HCT116 (cell line): ENCODE data around the gene SRA1. TPM values are rescaled to one million over a fixed set of nuclear protein-coding genes. Genes with fewer than 3 reads are reported as not detected.

Experiments
- ATAC-seq: fragments of 200-7000 bp; cut with Tn5 transposase; 2 replicates; pipeline ENCODE4 v1.9.1; 2020; ENCODE audit warnings: mild to moderate bottlenecking, moderate library complexity
- Bru-seq: library from RNA; stranded (reverse); fragments of 400-500 nt; gene quantifications from one replicate; lab custom pipeline; 2021; lab: Mats Ljungman, UMichigan
- BruChase-seq, 2 experiments: library from RNA; stranded (reverse); fragments of 400-500 nt; gene quantifications; one replicate each; lab custom pipeline; 2021; lab: Mats Ljungman, UMichigan
- BruUV-seq: library from RNA; stranded (reverse); fragments of 400-500 nt; replicated peaks from 2 replicates; lab custom pipeline; 2021; lab: Mats Ljungman, UMichigan
- CTCF ChIA-PET: fragments of 300-600 bp; sonication (Branson Sonifier 250); formaldehyde crosslinking; loops from one replicate; lab custom pipeline; 2021; ENCODE audit warnings: antibody characterized with exemption; lab: Charles Lee
- POLR2A ChIA-PET: fragments of 300-600, 350-600 bp; sonication (Branson Sonifier 250); formaldehyde crosslinking; loops from one replicate; lab custom pipeline; 2021; ENCODE audit warnings: antibody characterized with exemption; lab: Charles Lee
- RAD21 ChIA-PET, 2 experiments: fragments of 300-600 bp; sonication (Branson Sonifier 250); formaldehyde crosslinking; loops; one replicate each; lab custom pipeline; 2023; ENCODE audit warnings: low total read pairs in 2 of 2; ENCODE audit not compliant: uncharacterized antibody in 2 of 2, unreplicated experiment in 2 of 2, low non-redundant PET in 1 of 2; lab: Charles Lee
- DNase-seq: peaks from one replicate; pipeline ENCODE4 v3.0.0-alpha.2; 2010; ENCODE audit warnings: low read depth, low spot score
- H2AFZ ChIP-seq: fragments of 200-600 bp; shearing (Covaris generic), sonication (generic); 2 replicates; pipeline ENCODE4 v1.6.1; 2017; ENCODE audit warnings: low read depth, mixed run types, mixed read lengths, antibody characterized with exemption, low read length; ENCODE audit not compliant: poor library complexity, severe bottlenecking
- H3K27ac ChIP-seq: 2 replicates; pipeline ENCODE4 v1.5.1; 2012; ENCODE audit warnings: low read depth, low read length
- H3K27me3 ChIP-seq: fragments of 200-600 bp; sonication (generic); 2 replicates; pipeline ENCODE4 v1.6.1; 2016; ENCODE audit warnings: mixed run types, low read length, mixed read lengths; ENCODE audit not compliant: insufficient read depth
- H3K36me3 ChIP-seq, 2 experiments: fragments of 200-500 bp in 1 of 2; fragments of 200-600 bp in 1 of 2; sonication (Bioruptor generic) in 1 of 2; sonication (generic) in 1 of 2; 2 replicates each; pipeline versions ENCODE4 v1.5.1 to v1.6.1; 2014 to 2016; ENCODE audit warnings: low read length in 2 of 2, inconsistent platforms in 1 of 2, mixed read lengths in 1 of 2, mixed run types in 1 of 2; ENCODE audit not compliant: insufficient read depth in 2 of 2, control insufficient read depth in 1 of 2
- H3K4me1 ChIP-seq, 2 experiments: fragments of 200-600 bp in 1 of 2; sonication (generic) in 1 of 2; 2 replicates each; pipeline versions ENCODE4 v1.5.1 to v1.6.1; 2012 to 2017; ENCODE audit warnings: low read length in 2 of 2, inconsistent platforms in 1 of 2, mild to moderate bottlenecking in 1 of 2, mixed read lengths in 1 of 2, mixed run types in 1 of 2, moderate library complexity in 1 of 2; ENCODE audit not compliant: insufficient read depth in 2 of 2, control insufficient read depth in 1 of 2
- H3K4me2 ChIP-seq: fragments of 200-600 bp; sonication (generic); 2 replicates; pipeline ENCODE4 v1.6.1; 2017; ENCODE audit warnings: mixed run types, low read length, mixed read lengths
- H3K4me3 ChIP-seq, 2 experiments: fragments of 200-600 bp in 1 of 2; sonication (generic) in 1 of 2; replicated peaks in 1 of 2; 2 replicates each; pipeline ENCODE4 v1.5.1; 2011 to 2016; ENCODE audit warnings: low read length in 2 of 2, control low read depth in 1 of 2, low read depth in 1 of 2, mild to moderate bottlenecking in 1 of 2, mixed read lengths in 1 of 2, mixed run types in 1 of 2
- H3K79me2 ChIP-seq: fragments of 200-600 bp; sonication (generic); 2 replicates; pipeline ENCODE4 v1.6.1; 2017; ENCODE audit warnings: mild to moderate bottlenecking, mixed run types, low read length, moderate library complexity, mixed read lengths; ENCODE audit not compliant: insufficient read depth
- H3K9ac ChIP-seq: fragments of 200-600 bp; sonication (generic); 2 replicates; pipeline ENCODE4 v1.6.1; 2016; ENCODE audit warnings: low read length, mixed read lengths
- H3K9me2 ChIP-seq: fragments of 200-600 bp; sonication (generic), shearing (Covaris generic); 2 replicates; pipeline ENCODE4 v1.6.1; 2017; ENCODE audit warnings: mixed run types, mild to moderate bottlenecking, moderate library complexity; ENCODE audit not compliant: insufficient read depth
- H3K9me3 ChIP-seq, 2 experiments: fragments of 200-500 bp in 1 of 2; fragments of 200-600 bp in 1 of 2; sonication (Bioruptor generic) in 1 of 2; sonication (generic) in 1 of 2; 2 replicates each; pipeline ENCODE4 v1.6.1; 2014 to 2017; ENCODE audit warnings: low read length in 2 of 2, mixed read lengths in 2 of 2, inconsistent platforms in 1 of 2, low read depth in 1 of 2, mild to moderate bottlenecking in 1 of 2, mixed run types in 1 of 2, moderate library complexity in 1 of 2; ENCODE audit not compliant: control insufficient read depth in 1 of 2, insufficient read depth in 1 of 2
- H4K20me1 ChIP-seq: fragments of 200-600 bp; sonication (generic), shearing (Covaris generic); 2 replicates; pipeline ENCODE4 v1.6.1; 2017; ENCODE audit warnings: mixed run types, mild to moderate bottlenecking, moderate library complexity; ENCODE audit not compliant: insufficient read depth
- JUND ChIP-seq: IDR thresholded peaks from 2 replicates; pipeline ENCODE4 v1.6.1; 2012
- POLR2A ChIP-seq: IDR thresholded peaks from 2 replicates; pipeline ENCODE4 v1.7.0; 2011; ENCODE audit warnings: borderline replicate concordance; ENCODE audit not compliant: insufficient read depth, insufficient read length; ENCODE audit errors: extremely low read depth
- POLR2AphosphoS5 ChIP-seq: IDR thresholded peaks from 2 replicates; pipeline ENCODE4 v1.6.1; 2011; ENCODE audit warnings: mild to moderate bottlenecking, low read depth, low read length, moderate library complexity
- SIN3A ChIP-seq: IDR thresholded peaks from 2 replicates; pipeline ENCODE4 v1.6.1; 2012; ENCODE audit warnings: low read depth
- SP1 ChIP-seq: IDR thresholded peaks from 2 replicates; pipeline ENCODE4 v1.6.1; 2012; ENCODE audit warnings: low read depth
- YY1 ChIP-seq: IDR thresholded peaks from 2 replicates; pipeline ENCODE4 v1.6.1; 2011; ENCODE audit warnings: low read length, low read depth, moderate library complexity, mild to moderate bottlenecking; ENCODE audit not compliant: insufficient replicate concordance; ENCODE audit errors: extremely low read depth
- ZBTB33 ChIP-seq: IDR thresholded peaks from 2 replicates; pipeline ENCODE4 v1.6.1; 2011; ENCODE audit warnings: mild to moderate bottlenecking, low read length, moderate library complexity; ENCODE audit not compliant: insufficient replicate concordance; ENCODE audit errors: extremely low read depth
- ZFX ChIP-seq: fragments of 450-650 bp; IDR thresholded peaks from 2 replicates; pipeline ENCODE4 v1.6.1; 2017
- intact Hi-C: fragments of 100-400 bp; cut with micrococcal nuclease; formaldehyde crosslinking; loops from 2 replicates; pipeline ENCODE4 v1.10.0; 2022
- long read RNA-seq: library from polyadenylated mRNA; unstranded; transcript quantifications from one replicate; pipeline ENCODE4 v2.0.0, GENCODE V29; 2021; ENCODE audit not compliant: unreplicated experiment
- polyA plus RNA-seq: library from polyadenylated mRNA; unstranded; fragments of >200 nt; gene quantifications from 2 replicates; pipeline ENCODE4 v1.2.1, GENCODE V29; 2012; ENCODE audit warnings: missing spikeins
- total RNA-seq: library from RNA; stranded (reverse); gene quantifications from one replicate; pipeline ENCODE4 v1.2.1, GENCODE V29; 2021; ENCODE audit not compliant: unreplicated experiment
- TF ChIP-seq, protein P1 (sequence below): IDR thresholded peaks from 2 replicates; pipeline ENCODE4 v1.6.1; 2012

Gene SRA1
- total RNA-seq, result 41.7 TPM
- polyA plus RNA-seq, result 37.3 and 37.7 TPM in 2 replicates
- percentile 91 among the genes with signal in this experiment for Bru-seq, nascent RNA
- percentile 87 among the genes with signal in this experiment for BruChase-seq, experiment 1, labeled RNA remaining after a 6-hour chase
- BruChase-seq, experiment 2, labeled RNA remaining after a 2-hour chase, result percentile 85 among the genes with signal in this experiment
- long read RNA-seq, transcript SRA1-201 (5 exons, 2,107 nt), result major isoform, 74 of 90 reads
- long read RNA-seq, transcript SRA1-205 (4 exons, 1,466 nt), result minor isoform, 9 of 90 reads
- long read RNA-seq, partial matches to known transcripts, result 1 of 90 reads
- long read RNA-seq, other reads (novel, unspliced or antisense), result 3 of 90 reads

GRCh38 chr5:140557136-140557805 lies at the start of gene SRA1:
Gene SRA1 (minus strand): TSS chr5:140557473. CDS start chr5:140557452, 21 bp downstream.
- Histone ChIP-seq H3K9me3 (no peaks in the 10 kb centered on the region), H3K4me2 (peak within 1 kb of the TSS; percentile 76), H3K4me3 (peak within 1 kb of the TSS; percentile 82 to 85), H3K27ac (peak within 1 kb of the TSS; percentile 80), H3K9me2 (no peaks in the 10 kb centered on the region), H2AFZ (no peak within 1 kb of the TSS), H4K20me1 (no peaks in the 10 kb centered on the region; the same call in 1 of the 2 replicates), H3K79me2 (peaks cover 48% of the 10 kb centered on the region), H3K9ac (peak within 1 kb of the TSS; percentile 89), H3K4me1 (peaks cover 8 to 32% of the 10 kb centered on the region in 2 experiments), H3K27me3 (no peaks in the 10 kb centered on the region), H3K36me3 (peaks cover 0 to 5% of the 10 kb centered on the region in 2 experiments; a peak in 2 of 4 replicates)
- RAD21 ChIA-PET, result no interaction called here
- intact Hi-C loops, result loop anchor here (5.0 kb wide), 1 partner anchor 155 kb away; no protein-coding TSS in a partner anchor
- peak; percentile 79 for DNase-seq
- CTCF ChIA-PET, result no interaction called here
- no TSS peak for BruUV-seq
- peak; percentile 94 for ATAC-seq
- peak; percentile 49 for TF ChIP-seq ZBTB33
- peak; percentile 82 for TF ChIP-seq YY1
- TF ChIP-seq SP1, result no peak
- TF ChIP-seq ZFX, result peak; percentile 47
- TF ChIP-seq POLR2AphosphoS5, result peak; percentile 99
- TF ChIP-seq, protein P1, sequence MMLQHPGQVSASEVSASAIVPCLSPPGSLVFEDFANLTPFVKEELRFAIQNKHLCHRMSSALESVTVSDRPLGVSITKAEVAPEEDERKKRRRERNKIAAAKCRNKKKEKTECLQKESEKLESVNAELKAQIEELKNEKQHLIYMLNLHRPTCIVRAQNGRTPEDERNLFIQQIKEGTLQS, result no peak
- TF ChIP-seq POLR2A, result peak; percentile 91
- no peak for TF ChIP-seq JUND
- TF ChIP-seq SIN3A, result no peak
- POLR2A ChIA-PET, result interaction anchor here (1.0 to 1.2 kb wide), 2 partner anchors 78 to 90 kb away, joined by 5 to 6 read pairs; partner anchors contain the start of genes IK and NDUFA2
